Stimulated activated CD4-positive, alpha-beta T cell treated with anti-CD3 and anti-CD28 coated beads, Interleukin-15, amount 100 ng/mL, for 48 hours (primary cell): Measurements from ENCODE around the gene RNU5B-1.
A peak's percentile ranks its signal among the peaks of the same experiment; 100 is the strongest.
"Not testable (repeated sequence)": the region's sequence is repeated elsewhere in the genome, so short reads cannot be mapped to it uniquely, and the experiment has no call there.

Source experiments
- DNase-seq, 2 donors: peaks; one replicate each; pipeline ENCODE4 v3.0.0-alpha.2; 2020; ENCODE audit warnings: low read depth in 2 of 2

Gene RNU5B-1

DNA sequence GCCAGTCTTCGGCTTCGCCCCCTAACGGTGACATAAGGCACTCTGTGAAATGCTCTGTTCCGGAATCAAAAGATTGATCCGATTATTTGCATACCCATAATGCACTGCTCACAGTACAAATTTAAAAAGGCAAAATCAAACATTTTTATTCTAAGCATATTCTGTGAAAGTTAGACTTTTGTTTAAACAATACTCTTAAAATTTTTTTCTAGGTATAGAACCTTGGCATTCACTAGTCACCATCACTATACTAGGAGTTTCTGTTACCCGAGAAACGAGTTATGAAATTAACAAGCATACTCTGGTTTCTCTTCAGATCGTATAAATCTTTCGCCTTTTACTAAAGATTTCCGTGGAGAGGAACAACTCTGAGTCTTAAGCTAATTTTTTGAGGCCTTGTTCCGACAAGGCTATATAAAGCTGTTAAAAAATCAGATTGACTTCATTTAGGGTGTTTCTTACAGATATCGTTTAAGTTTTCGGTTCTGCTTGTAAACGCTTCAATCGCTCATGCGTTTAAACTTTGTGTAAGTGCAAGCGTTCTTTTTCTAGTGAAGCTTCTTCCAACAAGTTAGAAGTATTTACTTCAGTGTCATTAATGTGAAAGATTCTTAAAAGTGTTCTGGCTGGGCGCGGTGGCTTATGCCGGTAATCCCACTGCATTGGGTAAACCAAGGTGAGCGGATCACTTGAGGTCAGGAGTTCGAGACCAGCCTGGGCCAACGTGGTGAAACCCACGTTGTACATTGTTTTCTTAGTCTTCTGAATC, at the start of gene RNU5B-1:
Gene RNU5B-1 (plus strand): TSS at position 297 of the 769 bp plus-strand sequence.
- peak; percentile 77 to 80 for DNase-seq

DNA sequence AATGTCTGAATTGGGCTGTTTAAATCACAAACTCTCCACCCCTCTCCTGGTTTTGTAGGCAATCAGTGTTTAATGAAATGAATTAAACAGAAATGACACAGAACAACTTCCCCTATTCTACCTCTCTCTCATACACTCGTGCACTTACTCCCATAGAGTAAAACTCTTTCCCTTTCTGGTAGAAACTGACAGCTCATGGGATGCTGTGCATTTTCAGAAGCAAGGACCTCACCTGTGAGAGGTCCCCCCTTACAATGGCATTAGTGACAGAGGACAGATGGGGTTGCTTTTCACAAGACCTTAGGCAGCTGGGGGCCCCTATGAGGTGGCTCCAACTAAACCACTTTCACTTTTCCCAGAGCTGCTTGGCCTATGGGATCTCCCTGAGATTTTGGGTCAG, 49.7 kb upstream of the RNU5B-1 start:
- DNase-seq, result no peak

DNA sequence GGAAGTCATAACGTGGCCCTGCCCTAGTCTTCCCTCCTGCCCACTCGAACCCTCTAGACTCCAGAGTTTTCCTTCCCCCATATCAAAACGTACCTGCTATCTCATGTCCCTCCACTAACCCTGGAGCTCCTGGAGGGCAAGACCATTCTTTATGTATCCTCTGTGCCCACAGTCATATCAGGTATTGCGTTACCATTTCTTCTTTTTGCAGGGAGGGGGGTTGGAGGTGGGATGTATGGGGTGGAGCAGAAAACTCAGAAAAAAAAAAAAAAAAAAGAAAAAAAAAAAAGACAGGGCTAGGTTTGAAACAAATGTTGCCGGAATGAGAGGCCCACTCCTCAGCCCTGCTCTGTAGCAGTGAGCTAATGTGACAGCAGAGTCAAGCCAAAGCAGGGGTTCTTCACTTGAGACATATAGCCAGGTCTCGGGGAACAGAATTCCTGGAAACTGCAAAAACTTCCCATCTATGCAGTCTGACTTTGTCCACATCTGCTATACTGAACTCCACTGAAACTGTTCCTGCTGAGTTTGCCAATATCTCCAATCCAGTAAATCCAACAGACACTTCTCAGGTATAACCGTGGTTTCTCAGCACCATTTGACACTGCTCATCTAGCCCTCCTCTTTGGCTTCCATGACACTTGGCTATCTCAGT, 48.9 kb upstream of the RNU5B-1 start:
- no peak for DNase-seq

DNA sequence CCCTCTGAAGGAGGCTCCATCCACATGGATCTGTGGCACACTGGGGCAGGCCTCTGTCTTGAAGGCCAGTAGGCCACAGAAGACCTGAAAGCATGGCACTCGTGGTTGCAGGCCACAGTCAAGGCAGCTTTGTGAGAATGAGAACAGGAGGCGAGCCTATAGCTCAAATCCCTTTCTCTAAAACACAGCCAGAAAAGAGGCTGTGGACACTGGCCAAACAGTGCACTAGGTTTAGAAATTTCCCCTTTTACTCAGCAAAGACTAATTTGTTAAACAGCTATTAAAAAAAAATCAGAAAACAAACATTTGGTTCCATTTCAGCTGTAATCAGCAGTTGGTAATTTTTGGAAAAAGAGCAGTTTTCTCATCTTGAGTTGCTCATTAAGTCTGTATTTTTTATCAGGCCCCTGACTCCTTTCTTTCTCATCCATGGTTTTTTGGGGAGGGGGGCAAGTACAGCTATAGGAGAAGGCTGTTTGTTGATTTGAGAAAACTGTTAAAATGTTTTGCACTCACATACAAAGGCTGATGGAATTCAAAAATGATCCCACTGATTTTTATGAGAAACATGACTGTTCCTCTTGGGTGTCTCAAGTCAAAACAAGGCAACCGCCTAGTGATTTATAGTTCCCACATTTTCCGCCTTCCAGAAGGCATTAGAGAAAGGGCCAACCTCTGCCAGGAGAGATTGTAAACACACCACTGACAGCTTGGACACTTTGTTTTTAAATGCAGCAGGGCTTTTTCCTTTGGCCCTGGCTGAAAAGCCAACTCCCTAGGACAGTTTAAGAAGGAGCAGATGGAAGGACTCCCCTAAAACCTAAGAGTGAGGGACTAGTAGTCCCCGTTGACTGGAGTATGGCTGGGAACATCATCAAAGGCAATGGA, 45.9 kb upstream of the RNU5B-1 start:
- DNase-seq, result no peak

DNA sequence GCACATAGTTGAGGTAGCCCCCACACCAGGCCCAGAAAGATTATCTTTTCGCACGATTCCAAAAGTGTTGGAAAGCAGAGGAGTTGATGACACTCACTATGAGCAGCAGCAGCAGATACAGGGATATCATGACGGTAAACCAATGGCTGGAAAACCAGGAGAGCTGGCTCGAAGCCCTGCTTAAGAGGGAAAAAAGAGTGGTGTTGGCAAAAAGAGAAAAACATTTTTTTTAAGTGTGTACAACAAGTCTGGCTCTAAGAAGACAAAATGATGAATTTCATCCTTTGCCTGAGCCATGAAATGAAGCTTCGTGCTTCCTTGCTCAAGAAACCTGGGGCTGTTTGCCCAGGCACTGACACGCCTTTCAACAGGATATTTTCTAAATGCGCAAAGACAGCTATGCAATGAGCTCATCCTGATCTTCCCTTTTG, 45.1 kb upstream of the RNU5B-1 start:
- no peak for DNase-seq

DNA sequence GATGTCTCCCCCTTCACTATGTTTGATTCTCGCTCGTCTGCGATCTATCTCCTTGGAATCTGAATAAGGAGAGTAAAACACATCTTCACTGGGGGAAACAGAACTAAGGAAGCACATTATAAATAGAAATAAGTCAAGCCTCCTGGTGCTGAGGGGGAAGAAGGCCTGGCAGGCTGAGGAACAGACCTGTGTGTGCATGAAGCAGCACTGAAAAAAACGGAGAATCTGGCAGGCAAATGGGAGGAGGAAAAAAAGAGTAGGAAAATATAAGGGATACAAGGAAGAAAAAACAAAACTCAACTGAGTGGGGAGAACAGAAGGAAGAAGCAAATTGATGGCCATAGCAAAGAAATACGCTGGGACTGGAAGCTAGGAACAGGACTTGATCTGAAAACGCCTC, 43.5 kb upstream of the RNU5B-1 start:
- DNase-seq, result no peak

DNA sequence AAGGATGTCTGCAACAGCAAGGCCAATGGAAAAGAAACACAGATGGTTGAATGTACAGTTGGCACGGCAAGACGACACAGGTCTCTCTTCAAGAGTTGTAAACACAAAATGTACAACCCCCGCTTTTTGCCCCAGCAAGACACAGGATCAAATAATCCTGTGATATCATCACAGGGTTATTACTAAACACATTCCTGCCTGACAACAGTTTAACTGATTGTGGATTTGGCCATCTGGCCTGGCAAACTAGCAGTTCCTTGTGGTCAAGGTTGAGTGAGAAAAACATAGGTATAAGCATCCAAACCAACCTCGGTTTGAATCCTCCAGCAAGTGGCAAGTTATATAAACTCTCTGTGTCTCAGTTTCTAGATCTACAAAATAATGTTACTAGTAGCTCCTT, 41.2 kb upstream of the RNU5B-1 start:
- no peak for DNase-seq

DNA sequence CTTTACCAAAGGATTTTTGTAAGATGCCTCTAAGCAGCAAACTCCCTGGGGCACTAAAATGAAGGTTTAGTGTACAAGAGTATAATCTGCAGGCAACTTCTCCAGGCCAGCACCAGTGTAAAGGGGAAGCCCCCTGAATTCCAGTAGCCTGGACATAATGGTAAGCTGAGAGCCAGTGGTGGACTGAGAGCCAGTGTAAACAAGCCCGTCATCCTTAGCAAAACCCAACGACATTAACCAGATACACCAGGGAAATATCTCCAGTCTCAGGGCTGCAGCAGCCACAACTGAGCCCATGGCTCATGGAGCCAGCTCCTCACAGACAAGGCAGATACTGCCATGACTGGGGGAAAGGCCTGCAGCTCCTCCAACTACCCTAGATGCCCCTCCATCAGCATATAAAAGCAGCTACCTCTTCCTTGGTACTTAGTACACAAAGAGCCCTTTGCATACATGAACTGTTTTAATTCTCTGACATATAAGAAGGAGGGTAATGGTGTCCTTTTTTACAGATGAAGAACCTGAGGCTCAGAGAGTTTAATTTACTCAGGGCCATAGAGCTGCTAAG, 39.5 kb upstream of the RNU5B-1 start:
- DNase-seq, result no peak

DNA sequence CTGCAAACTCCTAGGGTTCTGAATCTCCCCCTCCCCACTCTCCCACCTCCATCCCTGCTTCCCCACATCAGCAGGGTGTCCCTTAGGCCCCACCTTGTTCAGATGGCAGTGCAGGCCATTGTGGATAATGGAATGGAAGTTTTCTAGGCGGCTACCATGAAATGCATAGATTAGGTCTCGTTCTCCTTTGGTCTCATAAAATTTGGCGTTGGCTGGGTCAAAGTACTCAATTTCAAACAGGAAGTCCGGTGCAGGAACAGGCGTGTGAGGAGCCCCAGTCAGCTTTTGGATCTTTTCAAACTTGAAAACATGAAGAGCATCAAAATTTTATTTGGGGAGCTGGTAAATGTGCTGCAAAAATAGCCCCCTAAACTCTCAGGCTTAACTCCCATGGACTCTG, 38.0 kb upstream of the RNU5B-1 start:
- DNase-seq, result no peak

DNA sequence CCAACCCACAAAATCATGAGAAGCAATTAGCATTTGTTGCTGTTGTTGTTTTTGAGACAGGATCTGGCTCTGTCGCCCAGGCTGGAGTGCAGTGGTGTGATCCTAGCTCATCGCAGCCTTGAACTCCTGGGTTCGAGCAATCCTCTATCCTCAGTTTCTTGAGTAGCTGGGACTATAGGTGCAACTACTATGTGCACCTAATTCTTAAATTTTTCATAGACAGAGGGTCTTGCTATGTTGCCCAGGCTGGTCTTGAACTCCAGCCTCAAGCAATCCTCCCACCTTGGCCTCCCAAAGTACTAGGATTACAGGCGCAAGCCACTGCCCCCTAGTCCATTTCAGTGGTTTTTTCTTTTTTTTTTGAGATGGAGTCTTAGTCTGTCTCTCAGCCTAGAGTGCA, 36.1 kb upstream of the RNU5B-1 start:
- no peak for DNase-seq

DNA sequence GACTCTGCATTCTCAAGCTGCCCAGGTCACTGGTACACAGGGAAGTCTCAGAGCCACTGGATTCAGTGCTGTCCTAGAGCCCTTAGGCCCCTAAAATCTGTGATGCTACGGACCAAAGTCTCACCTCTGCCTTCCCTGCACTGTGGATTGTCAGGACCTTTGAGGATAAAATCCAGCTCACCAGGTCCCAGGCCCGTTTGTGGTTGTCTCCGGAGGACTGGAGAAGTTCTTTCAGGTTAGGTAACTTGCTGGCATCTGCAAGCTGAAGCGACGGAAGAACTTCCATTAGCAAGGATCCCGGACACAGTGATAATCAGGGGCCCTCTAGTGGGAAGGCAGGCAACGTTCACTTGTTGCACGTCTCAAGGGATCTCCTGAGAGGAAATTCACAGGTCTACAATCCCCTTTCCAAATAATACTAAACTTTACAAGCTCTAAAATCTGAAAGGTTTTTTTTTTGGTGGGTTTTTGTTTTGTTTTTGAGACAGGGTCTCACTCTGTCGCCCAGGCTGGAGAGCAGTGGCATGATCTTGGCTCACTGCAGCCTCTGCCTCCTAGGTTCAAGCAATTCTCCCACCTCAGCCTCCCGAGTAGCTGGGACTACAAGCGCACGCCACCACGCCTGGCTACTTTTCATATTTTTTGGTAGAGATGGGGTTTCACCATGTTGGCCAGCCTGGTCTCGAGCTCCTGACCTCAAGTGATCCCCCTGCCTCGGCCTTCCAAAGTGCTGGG, 33.5 kb upstream of the RNU5B-1 start:
- DNase-seq, result not testable (repeated sequence)

DNA sequence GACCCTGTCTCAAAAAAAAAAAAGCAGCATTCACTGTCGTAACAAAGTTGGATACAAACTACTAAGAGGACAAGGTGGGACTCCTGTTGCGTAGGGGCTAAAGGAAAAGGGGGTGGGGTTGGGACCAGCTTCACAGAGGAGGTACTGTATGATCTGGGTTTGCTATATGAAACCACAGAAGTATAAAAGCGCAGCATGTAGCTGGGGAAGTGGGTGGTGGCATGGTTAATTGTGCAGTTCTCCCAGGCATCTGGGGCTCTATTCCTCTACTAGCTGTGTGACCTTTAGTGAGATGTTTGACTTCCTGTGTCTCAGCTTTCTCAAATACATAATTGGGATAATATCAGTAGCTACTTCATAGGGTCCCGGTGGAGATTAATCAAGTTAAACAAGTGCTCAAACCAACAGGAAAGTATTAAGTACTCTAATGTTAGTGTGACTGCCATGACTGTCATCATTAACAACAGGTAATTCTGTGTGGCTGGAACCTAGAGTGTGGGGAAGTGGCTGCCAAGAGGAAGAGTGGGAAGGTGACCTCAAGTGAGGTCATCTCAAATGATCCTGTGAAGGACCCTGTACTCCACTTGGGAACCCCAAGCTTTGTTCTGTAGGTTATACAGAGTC, 29.3 kb upstream of the RNU5B-1 start:
- DNase-seq, result no peak

DNA sequence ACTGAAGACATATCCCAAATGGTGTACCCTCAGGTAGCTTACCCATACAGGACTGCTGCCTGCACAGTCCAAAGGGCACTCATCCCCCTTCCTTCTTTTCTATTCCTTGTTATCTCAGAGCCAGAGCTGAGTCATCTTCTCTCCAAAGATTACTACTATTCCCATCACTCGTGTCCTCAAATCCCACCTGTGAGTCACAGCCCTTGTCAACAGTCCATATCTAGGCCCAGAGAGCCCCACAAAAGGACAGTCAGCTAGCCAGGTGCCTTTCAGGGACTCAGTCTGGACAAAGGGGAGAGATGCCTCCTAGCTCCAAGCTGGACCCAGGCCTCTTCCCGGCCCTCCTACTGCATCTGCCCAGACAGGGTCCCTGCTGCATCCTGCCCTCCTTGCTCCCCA, 28.8 kb upstream of the RNU5B-1 start:
- no peak for DNase-seq

DNA sequence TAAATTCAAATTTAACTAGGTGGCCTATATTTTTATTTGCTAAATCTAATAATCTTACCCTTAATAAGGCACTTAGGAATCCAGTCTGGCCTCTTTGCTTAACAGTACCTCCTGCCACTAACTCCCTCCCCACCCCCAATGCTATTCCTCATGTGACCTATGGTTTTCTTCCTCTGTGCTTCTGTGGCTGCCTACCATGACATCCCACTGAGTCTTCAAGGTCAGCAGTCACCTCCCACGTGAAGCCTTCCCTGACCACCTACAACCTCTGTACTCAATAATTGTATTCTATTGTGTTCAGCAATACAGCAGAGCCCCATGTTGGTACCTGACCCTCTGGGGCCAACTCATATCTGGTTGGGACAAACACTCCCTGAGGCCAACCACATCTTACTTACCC, 27.5 kb upstream of the RNU5B-1 start:
- DNase-seq, result no peak

DNA sequence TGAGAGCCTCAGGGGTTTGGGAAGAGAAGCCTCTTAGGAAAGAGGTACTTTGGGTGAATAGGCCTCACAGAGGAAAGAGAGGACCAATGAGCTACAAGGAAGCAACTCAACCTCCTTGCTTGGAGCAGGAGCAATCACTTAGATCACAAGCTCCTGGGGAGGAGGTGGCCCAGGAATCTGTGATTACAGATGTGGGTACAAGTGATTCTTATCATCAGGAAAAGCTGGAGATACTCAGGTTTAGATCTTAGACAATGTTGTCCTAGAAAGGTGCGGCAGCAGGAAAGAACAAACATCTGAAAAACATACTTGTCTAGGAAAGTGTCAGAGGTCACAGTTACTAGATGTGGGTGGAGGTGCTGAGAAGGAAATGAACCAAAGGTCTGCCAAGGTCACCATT, 26.0 kb upstream of the RNU5B-1 start:
- no peak for DNase-seq

DNA sequence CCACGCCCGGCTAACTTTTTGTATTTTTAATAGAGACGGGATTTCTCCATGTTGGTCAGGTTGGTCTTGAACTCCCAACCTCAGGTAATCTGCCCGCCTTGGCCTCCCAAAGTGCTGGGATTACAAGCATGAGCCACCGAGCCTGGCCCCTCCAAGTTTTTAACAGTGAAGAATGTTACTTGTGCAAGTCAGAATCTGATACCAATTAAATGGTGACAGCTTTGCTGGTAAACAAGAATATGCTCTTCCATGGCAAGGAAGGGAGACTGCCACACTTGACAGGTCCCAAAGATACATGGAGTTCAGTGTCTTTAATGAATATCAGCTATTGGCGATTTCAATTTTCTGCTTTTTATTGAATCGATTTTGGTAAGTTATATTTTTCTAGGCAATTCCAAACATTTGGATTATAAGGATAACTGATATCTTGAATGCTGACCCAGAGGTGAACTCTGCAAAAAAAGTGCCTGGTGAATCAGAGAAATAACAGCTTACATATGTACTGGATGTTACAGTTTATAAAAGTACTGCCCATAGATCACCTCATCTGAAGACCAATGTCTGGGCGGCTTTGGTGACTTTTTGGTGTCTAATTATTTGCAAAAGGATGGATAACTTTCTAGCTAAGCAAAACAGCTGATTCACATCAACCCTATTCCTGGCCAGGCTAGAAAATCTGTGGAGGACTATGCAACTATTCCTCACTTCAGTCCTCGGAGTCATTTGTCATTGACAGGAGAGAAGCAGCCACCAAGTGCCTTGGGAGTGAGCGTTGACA, 19.0 kb upstream of the RNU5B-1 start:
- no peak for DNase-seq

DNA sequence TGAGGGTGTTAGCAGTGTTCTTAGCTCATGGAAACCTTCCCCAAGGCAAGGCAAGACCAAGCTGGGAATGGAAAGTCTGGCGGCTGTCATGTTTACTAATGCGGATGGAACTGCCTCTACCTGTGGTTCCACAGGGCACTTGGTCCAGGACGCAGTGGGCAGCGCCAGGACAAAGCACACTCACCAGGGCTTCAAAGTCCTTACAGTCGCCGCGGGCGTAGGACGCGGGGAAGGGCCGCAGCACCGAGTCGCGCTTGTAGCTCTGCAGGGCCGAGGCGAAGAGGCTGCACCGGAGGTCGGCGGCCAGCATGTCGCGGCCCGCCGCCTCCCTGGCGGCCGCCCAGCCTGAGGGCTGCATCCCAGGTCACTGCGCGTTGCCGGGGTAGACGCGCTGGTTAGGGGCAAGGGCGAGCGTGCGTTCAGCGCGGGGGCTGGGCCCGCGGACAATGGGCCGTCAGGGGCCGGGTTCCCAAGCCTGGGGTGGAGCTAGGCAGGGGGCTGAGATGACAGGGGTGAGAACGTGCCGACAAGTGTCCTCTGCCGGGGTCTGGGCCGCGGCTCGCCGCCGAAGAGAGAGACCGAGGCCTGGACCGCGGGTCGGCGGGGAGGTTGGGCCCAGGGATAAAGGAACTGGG, 18.3 kb upstream of the RNU5B-1 start:
- DNase-seq, result no peak

DNA sequence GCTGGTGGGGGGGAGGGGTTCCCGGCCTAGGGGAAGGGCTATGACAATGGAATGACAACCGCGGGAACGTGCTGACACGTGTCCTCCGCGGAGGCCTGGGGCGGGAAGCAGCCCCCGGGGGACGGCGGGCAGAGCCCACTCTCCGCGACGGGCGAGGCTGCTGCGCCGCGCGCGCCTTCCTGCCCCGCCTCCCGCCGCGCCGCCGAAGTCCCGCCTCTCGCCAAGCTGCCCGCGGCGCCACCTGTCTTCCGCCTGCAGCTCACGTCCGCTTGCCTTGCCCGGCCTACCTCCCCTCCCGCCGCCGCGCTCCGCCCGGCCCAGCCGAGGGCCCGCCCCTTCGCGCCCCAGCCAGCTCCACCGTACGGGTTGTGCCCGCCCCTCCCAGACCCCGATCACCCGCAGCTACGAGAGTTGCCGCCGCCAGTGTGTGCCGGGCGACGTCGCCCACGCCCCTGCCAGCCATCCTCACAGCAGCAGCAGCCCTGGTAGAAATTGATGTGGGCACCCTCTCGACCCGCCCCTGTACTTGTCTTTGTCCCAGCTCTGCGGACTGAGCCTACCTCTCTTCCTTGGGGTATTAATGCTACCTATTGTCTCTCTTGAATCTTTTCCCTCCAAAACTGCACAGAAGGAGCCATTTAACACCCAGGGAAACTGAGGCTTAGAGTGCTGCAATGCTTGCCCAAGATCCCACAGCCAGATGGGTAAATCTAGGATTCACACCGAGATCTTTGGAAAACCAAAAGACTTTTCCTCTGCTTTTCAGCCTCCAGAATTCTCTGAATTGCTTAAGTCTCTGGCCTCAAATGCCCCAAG, 17.6 kb upstream of the RNU5B-1 start, which contains the start of gene PARP16:
Gene PARP16 (minus strand): TSS at position 180 of the 816 bp plus-strand sequence. CDS start 457 bp downstream, outside the sequence.
- peak; percentile 82 to 89 for DNase-seq

DNA sequence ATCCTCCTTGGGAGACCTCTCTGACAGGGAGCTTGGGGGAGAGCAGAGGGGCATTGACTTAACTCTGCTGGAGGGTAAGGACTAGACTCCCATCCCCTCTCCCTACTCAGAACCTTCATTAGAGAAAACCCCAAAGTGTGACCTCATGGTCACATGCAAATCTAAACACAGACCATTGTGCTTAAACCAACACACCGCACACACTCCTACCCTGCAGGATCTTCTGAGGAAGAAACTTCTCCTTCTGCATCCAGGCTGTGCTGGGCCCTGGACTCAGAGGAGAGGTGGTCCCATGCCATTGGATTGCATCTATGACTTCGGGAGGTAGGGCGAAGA, 17.0 kb upstream of the RNU5B-1 start:
- DNase-seq, result no peak
